Endodermal cell (in vitro differentiated cells): ENCODE results near the gene DCP2. TPM values are rescaled to one million over a fixed set of nuclear protein-coding genes. Genes with fewer than 3 reads are reported as not detected.

Experiments used
- DNase-seq: peaks from one replicate; pipeline ENCODE4 v3.0.0-alpha.2; 2017
- H3K27ac ChIP-seq: 2 replicates; pipeline ENCODE4 v1.5.1; 2013; ENCODE audit warnings: mild to moderate bottlenecking, low read depth, low read length, moderate library complexity
- H3K27me3 ChIP-seq: 2 replicates; pipeline ENCODE4 v1.6.1; 2013; ENCODE audit warnings: mild to moderate bottlenecking, low read length, moderate library complexity; ENCODE audit not compliant: insufficient read depth, control insufficient read depth, poor library complexity, severe bottlenecking
- H3K36me3 ChIP-seq: 2 replicates; pipeline ENCODE4 v1.7.0; 2013; ENCODE audit warnings: mild to moderate bottlenecking, low read length, moderate library complexity; ENCODE audit not compliant: control insufficient read depth, insufficient read depth
- H3K4me1 ChIP-seq: one replicate; pipeline ENCODE4 v1.7.0; 2013; ENCODE audit warnings: low read length; ENCODE audit not compliant: control insufficient read depth, insufficient read depth
- H3K4me3 ChIP-seq: 2 replicates; pipeline ENCODE4 v1.5.1; 2013; ENCODE audit warnings: mild to moderate bottlenecking, low read length, moderate library complexity
- H3K9ac ChIP-seq: 2 replicates; pipeline ENCODE4 v1.6.1; 2013; ENCODE audit warnings: mild to moderate bottlenecking, low read length, moderate library complexity; ENCODE audit not compliant: poor library complexity, severe bottlenecking; ENCODE audit errors: extremely low read depth
- H3K9me3 ChIP-seq: 2 replicates; pipeline ENCODE4 v1.6.1; 2013; ENCODE audit warnings: mild to moderate bottlenecking, low read length, moderate library complexity; ENCODE audit not compliant: control insufficient read depth
- H3K27ac Mint-ChIP-seq: 2 replicates; pipeline ENCODE4 v1.8.0; 2020; ENCODE audit warnings: mixed read lengths
- H3K27me3 Mint-ChIP-seq: 2 replicates; pipeline ENCODE4 v1.8.0; 2021; ENCODE audit warnings: mild to moderate bottlenecking, mixed read lengths; ENCODE audit not compliant: insufficient read depth
- H3K36me3 Mint-ChIP-seq: 2 replicates; pipeline ENCODE4 v1.8.0; 2020; ENCODE audit warnings: low read depth, mixed read lengths
- H3K4me1 Mint-ChIP-seq: 2 replicates; pipeline ENCODE4 v1.8.0; 2020; ENCODE audit warnings: mixed read lengths
- H3K4me3 Mint-ChIP-seq: 2 replicates; pipeline ENCODE4 v1.8.0; 2020; ENCODE audit warnings: mild to moderate bottlenecking, moderate library complexity, mixed read lengths
- H3K9me3 Mint-ChIP-seq: 2 replicates; pipeline ENCODE4 v1.8.0; 2020; ENCODE audit warnings: mild to moderate bottlenecking, mixed read lengths
- CTCF ChIP-seq: fragments of 200-600 bp; sonication (generic); conservative IDR thresholded peaks from 2 replicates; pipeline ENCODE4 v1.5.0; 2021; ENCODE audit warnings: antibody characterized with exemption, mild to moderate bottlenecking
- WGBS, 2 experiments: methylation state at CpG; one replicate each; pipeline versions ENCODE4 v1.1.5 to v1.1.7; 2013; ENCODE audit warnings: missing lambda C conversion rate in 2 of 2, mixed read lengths in 1 of 2; ENCODE audit not compliant: insufficient coverage in 1 of 2, insufficient read length in 1 of 2; 5-methylcytosine and 5-hydroxymethylcytosine counted together
- total RNA-seq, 2 donors: library from RNA; stranded (reverse); fragmentation: NEBNext Ultra II Directional in 1 of 2; extraction: Animal tissue kit (Norgen Biotek cat#: 25700) in 1 of 2; gene quantifications; 2 replicates in 1 of 2; 3 replicates in 1 of 2; pipeline ENCODE4 v1.2.1, GENCODE V29; 2021

The DCP2 gene
- total RNA-seq, 2 donors from 2014 or later = 152 to 154 TPM

GRCh38 chr5:112971276-112971675, 5.3 kb upstream of the DCP2 start:
- no peak for DNase-seq
- no peak overlapping the region for H3K4me3 Mint-ChIP-seq
- Histone ChIP-seq H3K9me3 (no peaks in the 10 kb centered on the region), H3K9ac (no peak overlapping the region), H3K4me3 (no peak overlapping the region), H3K4me1 (no peaks in the 10 kb centered on the region), H3K36me3 (no peaks in the 10 kb centered on the region), H3K27me3 (no peaks in the 10 kb centered on the region), H3K27ac (no peak overlapping the region)
- H3K27me3 Mint-ChIP-seq = no peaks in the 10 kb centered on the region
- no peak overlapping the region for H3K27ac Mint-ChIP-seq
- H3K9me3 Mint-ChIP-seq = no peaks in the 10 kb centered on the region
- no peak for TF ChIP-seq CTCF
- H3K36me3 Mint-ChIP-seq = no peaks in the 10 kb centered on the region
- 89 to 100% methylated on average over 2 to 4 of the region's 4 CpGs for WGBS, 2 experiments
- peaks cover 23% of the 10 kb centered on the region for H3K4me1 Mint-ChIP-seq

GRCh38 chr5:112973036-112973435, 3.6 kb upstream of the DCP2 start:
- H3K9me3 ChIP-seq = no peaks in the 10 kb centered on the region
- H3K4me3 Mint-ChIP-seq = no peak overlapping the region
- H3K27ac Mint-ChIP-seq = no peak overlapping the region
- H3K27me3 Mint-ChIP-seq = no peaks in the 10 kb centered on the region
- no peaks in the 10 kb centered on the region for H3K4me1 ChIP-seq
- H3K4me1 Mint-ChIP-seq = peaks cover 22% of the 10 kb centered on the region
- no peaks in the 10 kb centered on the region for H3K36me3 Mint-ChIP-seq
- H3K36me3 ChIP-seq = no peaks in the 10 kb centered on the region
- H3K4me3 ChIP-seq = no peak overlapping the region
- DNase-seq = no peak
- no peak overlapping the region for H3K27ac ChIP-seq
- no peak for TF ChIP-seq CTCF
- no peak overlapping the region for H3K9ac ChIP-seq
- H3K27me3 ChIP-seq = no peaks in the 10 kb centered on the region
- H3K9me3 Mint-ChIP-seq = no peaks in the 10 kb centered on the region
- 96% methylated on average over 1 of the region's 1 CpG; no CpG with 5 or more reads in 1 of the 2 experiments for WGBS, 2 experiments

- no peak overlapping the region for H3K27ac ChIP-seq
- Mint-ChIP-seq H3K27me3 (no peaks in the 10 kb centered on the region), H3K4me1 (peaks cover 18% of the 10 kb centered on the region), H3K27ac (no peak overlapping the region), H3K9me3 (no peaks in the 10 kb centered on the region), H3K36me3 (no peaks in the 10 kb centered on the region), H3K4me3 (no peak overlapping the region)
- H3K4me1 ChIP-seq = no peaks in the 10 kb centered on the region
- DNase-seq = no peak
- H3K9ac ChIP-seq = no peak overlapping the region
- WGBS, 2 experiments = 88 to 100% methylated on average over 1 of the region's 1 CpG
- TF ChIP-seq CTCF = no peak
- H3K27me3 ChIP-seq = no peaks in the 10 kb centered on the region
- no peak overlapping the region for H3K4me3 ChIP-seq
- H3K36me3 ChIP-seq = no peaks in the 10 kb centered on the region
- no peaks in the 10 kb centered on the region for H3K9me3 ChIP-seq
Observed at GRCh38 chr5:112973904-112974303, 2.7 kb upstream of the DCP2 start.
